BE2C (cell line): ENCODE data around the gene FAM24B. TPM values are rescaled to one million over a fixed set of nuclear protein-coding genes. Genes with fewer than 3 reads are reported as not detected.
"Not testable (repeated sequence)": the region's sequence is repeated elsewhere in the genome, so short reads cannot be mapped to it uniquely, and the experiment has no call there.

ENCODE experiments used
- DNase-seq: peaks from one replicate; pipeline ENCODE4 v3.0.0-alpha.2; 2020
- H3K27me3 ChIP-seq: fragments of 250-450 bp; sonication (Bioruptor Pico); 2 replicates; pipeline ENCODE4 v1.5.1; 2020; ENCODE audit warnings: mild to moderate bottlenecking
- H3K36me3 ChIP-seq: fragments of 250-450 bp; sonication (Bioruptor Pico); 2 replicates; pipeline ENCODE4 v1.5.1; 2020; ENCODE audit warnings: mild to moderate bottlenecking
- H3K4me1 ChIP-seq: fragments of 250-450 bp; sonication (Bioruptor Pico); 2 replicates; pipeline ENCODE4 v1.5.1; 2020
- H3K4me3 ChIP-seq: 2 replicates; pipeline ENCODE4 v1.5.1; 2011; ENCODE audit warnings: low read depth, low read length
- H3K9me3 ChIP-seq: fragments of 250-450 bp; sonication (Bioruptor Pico); 2 replicates; pipeline ENCODE4 v1.5.1; 2020
- polyA plus RNA-seq: library from polyadenylated mRNA; unstranded; fragments of >200 nt; gene quantifications from one replicate; pipeline ENCODE4 v1.2.1, GENCODE V29; 2012; ENCODE audit warnings: low read depth, missing spikeins; ENCODE audit not compliant: insufficient read length, insufficient read depth
- TF ChIP-seq, protein P1 (sequence below): IDR thresholded peaks from 2 replicates; pipeline ENCODE4 v1.5.1; 2012; ENCODE audit warnings: mild to moderate bottlenecking, low read depth, low read length

The FAM24B gene
- polyA plus RNA-seq = 15.3 TPM

- Histone ChIP-seq H3K4me1 (peaks cover 7% of the 10 kb centered on the region), H3K36me3 (no peaks in the 10 kb centered on the region), H3K27me3 (no peaks in the 10 kb centered on the region), H3K9me3 (no peaks in the 10 kb centered on the region), H3K4me3 (peak within 1 kb of the TSS; percentile 72)
- DNase-seq = peak; percentile 96
- TF ChIP-seq, protein P1, sequence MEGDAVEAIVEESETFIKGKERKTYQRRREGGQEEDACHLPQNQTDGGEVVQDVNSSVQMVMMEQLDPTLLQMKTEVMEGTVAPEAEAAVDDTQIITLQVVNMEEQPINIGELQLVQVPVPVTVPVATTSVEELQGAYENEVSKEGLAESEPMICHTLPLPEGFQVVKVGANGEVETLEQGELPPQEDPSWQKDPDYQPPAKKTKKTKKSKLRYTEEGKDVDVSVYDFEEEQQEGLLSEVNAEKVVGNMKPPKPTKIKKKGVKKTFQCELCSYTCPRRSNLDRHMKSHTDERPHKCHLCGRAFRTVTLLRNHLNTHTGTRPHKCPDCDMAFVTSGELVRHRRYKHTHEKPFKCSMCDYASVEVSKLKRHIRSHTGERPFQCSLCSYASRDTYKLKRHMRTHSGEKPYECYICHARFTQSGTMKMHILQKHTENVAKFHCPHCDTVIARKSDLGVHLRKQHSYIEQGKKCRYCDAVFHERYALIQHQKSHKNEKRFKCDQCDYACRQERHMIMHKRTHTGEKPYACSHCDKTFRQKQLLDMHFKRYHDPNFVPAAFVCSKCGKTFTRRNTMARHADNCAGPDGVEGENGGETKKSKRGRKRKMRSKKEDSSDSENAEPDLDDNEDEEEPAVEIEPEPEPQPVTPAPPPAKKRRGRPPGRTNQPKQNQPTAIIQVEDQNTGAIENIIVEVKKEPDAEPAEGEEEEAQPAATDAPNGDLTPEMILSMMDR = no peak
Measured at GRCh38 chr10:122879339-122880273, at the start of gene FAM24B. FAM24B (minus strand) TSS chr10:122879581; CDS start chr10:122850515, 29,066 bp downstream.

- Histone ChIP-seq H3K4me1 (no peaks in the 10 kb centered on the region), H3K27me3 (no peaks in the 10 kb centered on the region), H3K9me3 (no peaks in the 10 kb centered on the region), H3K36me3 (no peaks in the 10 kb centered on the region), H3K4me3 (no peak overlapping the region)
- no peak for DNase-seq
- TF ChIP-seq, protein P1 = no peak
Measured at GRCh38 chr10:122915700-122916099, 36.3 kb upstream of the FAM24B start.

DNA sequence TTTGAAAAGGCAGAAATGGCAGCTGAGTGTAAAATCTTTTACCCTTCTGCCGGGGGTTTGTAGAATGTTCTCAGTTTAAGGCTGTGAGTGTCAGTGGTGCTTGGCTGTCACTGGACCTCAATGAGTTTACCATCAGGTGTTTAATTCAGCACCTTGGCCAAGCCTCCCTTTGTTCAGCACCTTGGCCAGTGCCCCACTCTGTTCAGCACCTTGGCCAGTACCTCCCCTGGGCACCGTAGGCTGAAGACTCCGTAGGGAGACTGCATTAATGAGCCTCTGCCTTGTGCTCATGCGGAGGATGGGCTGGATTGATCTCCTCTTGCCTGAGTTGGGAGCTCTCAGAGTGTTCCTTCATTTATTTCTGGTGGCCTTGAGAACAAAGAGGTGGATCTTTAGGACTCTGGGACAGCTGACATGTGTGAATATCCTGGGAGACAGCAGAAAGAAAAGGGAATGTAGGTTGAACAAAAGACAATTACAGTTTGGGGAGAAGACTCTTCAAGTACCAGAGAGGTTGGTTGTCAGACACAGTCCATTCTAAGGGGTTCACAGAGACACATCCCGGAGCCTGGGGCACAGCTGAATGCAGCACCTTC, 32.6 kb upstream of the FAM24B start:
- TF ChIP-seq, protein P1 = no peak
- H3K9me3 ChIP-seq = no peaks in the 10 kb centered on the region
- H3K36me3 ChIP-seq = no peaks in the 10 kb centered on the region
- H3K4me1 ChIP-seq = no peaks in the 10 kb centered on the region
- H3K4me3 ChIP-seq = no peak overlapping the region
- DNase-seq = no peak
- H3K27me3 ChIP-seq = no peaks in the 10 kb centered on the region

DNA sequence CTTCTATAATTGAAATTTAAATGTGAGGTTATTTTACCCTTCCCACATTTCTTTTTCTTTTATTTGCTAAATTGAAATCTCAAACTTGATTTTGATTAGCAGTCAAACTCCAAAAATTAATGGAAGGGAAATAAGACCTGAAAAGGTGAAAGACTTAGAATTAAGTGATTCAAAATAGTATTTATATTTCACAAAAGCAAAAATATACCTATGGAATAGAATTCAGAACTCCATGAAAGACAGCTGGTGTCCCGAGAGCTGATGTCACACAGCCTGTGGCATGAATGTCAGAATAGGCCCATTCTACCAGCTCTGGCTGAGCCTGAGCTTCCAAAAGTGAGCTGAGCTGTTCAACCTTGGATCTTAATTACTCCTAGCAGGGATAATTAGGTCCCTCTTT, 30.9 kb upstream of the FAM24B start, which contains the start of gene FAM24A:
Gene FAM24A, plus strand, starts transcription at position 301 of the 400 bp plus-strand sequence. CDS start 1,025 bp downstream, outside the sequence.
- Histone ChIP-seq H3K27me3 (no peaks in the 10 kb centered on the region), H3K4me1 (no peaks in the 10 kb centered on the region), H3K9me3 (no peaks in the 10 kb centered on the region), H3K4me3 (no peak within 1 kb of the TSS), H3K36me3 (no peaks in the 10 kb centered on the region)
- DNase-seq = no peak
- TF ChIP-seq, protein P1 = no peak

DNA sequence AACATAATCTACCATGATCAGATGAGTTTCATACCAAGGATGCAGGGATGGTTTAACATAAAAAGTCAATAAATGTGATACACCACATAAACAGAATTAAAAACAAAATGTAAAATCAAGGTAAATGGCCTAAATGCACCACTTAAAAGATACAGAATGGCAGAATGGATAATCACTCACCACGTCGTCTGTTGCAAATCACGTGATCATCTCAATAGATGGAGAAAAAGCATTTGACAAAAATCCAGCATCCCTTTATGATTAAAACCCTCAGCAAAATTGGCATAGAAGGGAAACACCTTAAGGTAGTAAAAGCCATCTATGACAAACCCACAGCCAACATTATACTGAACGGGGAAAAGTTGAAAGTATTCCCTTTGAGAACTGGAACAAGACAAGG, 24.5 kb upstream of the FAM24B start:
- not testable (repeated sequence) for DNase-seq, H3K9me3 ChIP-seq

GRCh38 chr10:122894261-122894944, 15.0 kb upstream of the FAM24B start:
- no peaks in the 10 kb centered on the region for H3K36me3 ChIP-seq
- TF ChIP-seq, protein P1 = no peak
- H3K9me3 ChIP-seq = no peaks in the 10 kb centered on the region
- no peak overlapping the region for H3K4me3 ChIP-seq
- H3K27me3 ChIP-seq = no peaks in the 10 kb centered on the region
- no peaks in the 10 kb centered on the region for H3K4me1 ChIP-seq
- no peak for DNase-seq

More for the DNA sequence above, 24.5 kb upstream of the FAM24B start:
- H3K36me3 ChIP-seq, H3K4me3 ChIP-seq, H3K27me3 ChIP-seq, H3K4me1 ChIP-seq: not testable (repeated sequence)
